ENCODE results near the gene TRMT2A. TPM values are rescaled to one million over a fixed set of nuclear protein-coding genes. Genes with fewer than 3 reads are reported as not detected.

The TRMT2A gene
- total RNA-seq, 1 experiment from 2014 or later, result 14.7 TPM

GRCh38 chr22:20063271-20064139 lies 53.5 kb downstream of the TRMT2A start:
- DNase-seq (ENCODE audit: low read depth), result no peak

DNA sequence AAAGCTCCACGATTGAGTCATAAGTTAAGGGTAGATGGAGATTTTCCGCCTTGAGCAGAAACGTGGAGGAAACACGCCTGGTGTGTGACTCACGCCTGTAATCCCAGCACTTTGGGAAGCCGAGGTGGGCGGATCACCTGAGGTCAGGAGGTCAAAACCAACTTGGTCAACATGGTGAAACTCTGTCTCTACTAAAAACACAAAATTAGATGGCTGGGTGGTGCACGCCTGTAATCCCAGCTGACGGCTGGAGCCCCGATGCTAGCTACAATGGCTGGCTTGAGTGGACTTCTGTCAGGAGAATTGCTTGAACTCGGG lies 54.3 kb downstream of the TRMT2A start:
- peak; percentile 91 for DNase-seq (ENCODE audit: low read depth)

DNA sequence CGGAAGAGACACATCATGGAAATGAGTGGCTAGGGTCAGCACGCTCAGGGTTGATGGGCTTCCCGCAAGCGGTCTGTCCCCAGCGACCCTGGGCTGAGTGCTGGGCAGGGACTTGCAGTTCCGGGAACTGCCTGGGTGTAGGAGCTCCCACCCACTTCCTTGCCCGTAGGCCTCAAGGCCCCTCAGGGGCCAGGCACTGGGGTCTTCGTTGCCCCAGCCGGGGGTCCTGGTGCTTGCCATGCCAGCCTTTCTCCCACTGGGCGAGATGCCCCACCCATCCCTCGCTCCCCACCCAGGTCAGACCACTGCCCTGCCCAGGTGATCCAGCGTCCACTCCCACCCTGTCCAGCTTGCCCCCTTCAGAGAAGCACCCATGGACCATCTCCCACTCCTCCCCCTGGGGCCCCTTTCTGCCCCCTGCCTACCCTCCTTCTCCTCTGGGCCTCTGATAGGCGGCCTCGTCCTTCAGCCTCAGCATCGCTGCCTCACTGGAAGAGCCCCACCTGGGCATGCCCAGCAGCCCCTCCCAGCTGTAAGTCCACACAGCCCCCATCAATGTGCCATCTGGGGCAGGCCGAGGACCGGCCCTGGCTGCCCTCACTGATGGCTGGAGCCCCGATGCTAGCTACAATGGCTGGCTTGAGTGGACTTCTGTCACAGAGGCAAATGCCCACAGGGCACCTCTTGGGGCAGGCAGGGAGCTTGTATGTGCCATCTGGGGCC lies 54.8 kb downstream of the TRMT2A start:
- no peak for DNase-seq (ENCODE audit: low read depth)

Other genes starting within 250 kb of the TRMT2A start
- gene COMT, start 175.5 kb downstream of the TRMT2A start, total RNA-seq (2014; rRNA removed; shearing (Covaris generic)), result 125 and 152 TPM in 2 replicates
- 23.2 and 24.9 TPM in 2 replicates for gene TXNRD2, start 175.4 kb downstream of the TRMT2A start, total RNA-seq (2014; rRNA removed; shearing (Covaris generic))
- gene ARVCF, start 100.4 kb downstream of the TRMT2A start, total RNA-seq (2014; rRNA removed; shearing (Covaris generic)), result 0.98 and 2.8 TPM in 2 replicates
- gene TANGO2, start 96.1 kb downstream of the TRMT2A start, total RNA-seq (2014; rRNA removed; shearing (Covaris generic)), result 14.9 and 19.3 TPM in 2 replicates
- 9.2 and 9.9 TPM in 2 replicates for gene DGCR8, start 37.0 kb downstream of the TRMT2A start, total RNA-seq (2014; rRNA removed; shearing (Covaris generic))
- gene RANBP1, start 1.1 kb downstream of the TRMT2A start, total RNA-seq (2014; rRNA removed; shearing (Covaris generic)), result 528 and 684 TPM in 2 replicates
- gene ZDHHC8, start 14.6 kb upstream of the TRMT2A start, total RNA-seq (2014; rRNA removed; shearing (Covaris generic)), result 3.4 TPM in 2 replicates
- gene CCDC188, start 33.8 kb upstream of the TRMT2A start, total RNA-seq (2014; rRNA removed; shearing (Covaris generic)), result 0.68 TPM in 1 of 2 replicates, not detected in the other
- 0.12 and 0.39 TPM in 2 replicates for gene RTN4R, start 151.1 kb upstream of the TRMT2A start, total RNA-seq (2014; rRNA removed; shearing (Covaris generic))
- gene DGCR6L, start 202.8 kb upstream of the TRMT2A start, total RNA-seq (2014; rRNA removed; shearing (Covaris generic)), result 39.7 and 41.8 TPM in 2 replicates

Measured in RPMI7951 (cell line).